Measurements from ENCODE around the gene DMAC2.
"Not testable (repeated sequence)": the region's sequence is repeated elsewhere in the genome, so short reads cannot be mapped to it uniquely, and the experiment has no call there.

Gene DMAC2

GRCh38 chr19:41439441-41440222, at the start of gene DMAC2:
TSS of gene DMAC2 (minus strand) at chr19:41439912. CDS start at chr19:41439899, 13 bp downstream.
- DNase-seq, result peak; percentile 97

GRCh38 chr19:41486953-41487352, 47.2 kb upstream of the DMAC2 start:
- DNase-seq, result not testable (repeated sequence)

GRCh38 chr19:41484822-41485221, 45.1 kb upstream of the DMAC2 start:
- no peak for DNase-seq

GRCh38 chr19:41480336-41480735, 40.6 kb upstream of the DMAC2 start:
- no peak for DNase-seq

GRCh38 chr19:41479757-41480191, 40.1 kb upstream of the DMAC2 start:
- DNase-seq, result no peak

GRCh38 chr19:41478875-41479756, 39.4 kb upstream of the DMAC2 start:
- DNase-seq, result no peak

GRCh38 chr19:41478171-41478570, 38.5 kb upstream of the DMAC2 start:
- no peak for DNase-seq

- no peak for DNase-seq
Observed at GRCh38 chr19:41476583-41476982, 36.9 kb upstream of the DMAC2 start.

- DNase-seq, result not testable (repeated sequence)
Observed at GRCh38 chr19:41463257-41464256, 23.8 kb upstream of the DMAC2 start.

GRCh38 chr19:41462497-41462896, 22.8 kb upstream of the DMAC2 start:
- DNase-seq, result no peak

- no peak for DNase-seq
Observed at GRCh38 chr19:41457241-41457640, 17.5 kb upstream of the DMAC2 start.

- DNase-seq, result no peak
Observed at GRCh38 chr19:41456342-41456918, 16.7 kb upstream of the DMAC2 start.

- DNase-seq, result no peak
Observed at GRCh38 chr19:41455936-41456335, 16.2 kb upstream of the DMAC2 start.

- DNase-seq, result no peak
Observed at GRCh38 chr19:41452584-41453275, 13.0 kb upstream of the DMAC2 start.

GRCh38 chr19:41449865-41450178, 10.1 kb upstream of the DMAC2 start:
- DNase-seq, result no peak

- DNase-seq, result peak; percentile 90
Observed at GRCh38 chr19:41449079-41449864, 9.6 kb upstream of the DMAC2 start.

GRCh38 chr19:41447732-41448332, 8.1 kb upstream of the DMAC2 start:
- no peak for DNase-seq

- no peak for DNase-seq
Observed at GRCh38 chr19:41445575-41445974, 5.9 kb upstream of the DMAC2 start.

GRCh38 chr19:41443813-41444455, 4.2 kb upstream of the DMAC2 start:
- no peak for DNase-seq

Measured in right forelimb (tissue), 1 donor.